ENCODE results near the gene TXN2. TPM values are rescaled to one million over a fixed set of nuclear protein-coding genes. Genes with fewer than 3 reads are reported as not detected.

The TXN2 gene
- total and polyA plus RNA-seq, 2 experiments from 2014 or later: 23.0 to 50.3 TPM

GRCh38 chr22:36491155-36491554, 9.7 kb upstream of the TXN2 start (continued):
- no peak for TF ChIP-seq ZNF462 (CRISPR knock-in tag; IDR thresholded peaks at IDR 0.05)
- TF ChIP-seq POLR2AphosphoS5 (IDR thresholded peaks at IDR 0.05; ENCODE audit: low read depth): no peak

GRCh38 chr22:36486619-36487384, 5.4 kb upstream of the TXN2 start:
- Histone ChIP-seq H3K27ac (ENCODE audit: low read depth) (no peak overlapping the region), H4K20me1 (replicated peaks; ENCODE audit: insufficient read depth) (no peaks in the 10 kb centered on the region), H3K4me2 (no peak overlapping the region), H3K27me3 (ENCODE audit: insufficient read depth) (peaks cover 9% of the 10 kb centered on the region), H3K4me1 (ENCODE audit: insufficient read depth) (0 out of 2 replicates have a peak, but pooled peaks cover 3% of the 10 kb centered on the region), H3K9me2 (ENCODE audit: insufficient read depth) (peaks cover 5% of the 10 kb centered on the region), H3F3A (replicated peaks; ENCODE audit: low read depth) (0 out of 2 replicates have a peak, but pooled peaks cover 8% of the 10 kb centered on the region), H2AFZ (no peak overlapping the region), H3K4me3 (no peak overlapping the region), H3K79me2 (replicated peaks; ENCODE audit: insufficient read depth) (no peaks in the 10 kb centered on the region), H3K36me3 (ENCODE audit: insufficient read depth) (no peaks in the 10 kb centered on the region; the same call in 1 of the 2 replicates)
- no peak overlapping the region for H3K4me3 Mint-ChIP-seq
- peaks cover 42% of the 10 kb centered on the region for H3K36me3 Mint-ChIP-seq (ENCODE audit: low read depth)
- peaks cover 26% of the 10 kb centered on the region for H3K9me3 Mint-ChIP-seq
- DNase-seq (ENCODE audit: low spot score) (peak; percentile 81), ATAC-seq (peak; percentile 24)
- H3K4me1 Mint-ChIP-seq: no peaks in the 10 kb centered on the region
- peaks cover 28% of the 10 kb centered on the region for H3K27me3 Mint-ChIP-seq (ENCODE audit: insufficient read depth, low read depth, poor library complexity)
- no peak overlapping the region for H3K27ac Mint-ChIP-seq
- TF ChIP-seq STAT1 (IDR thresholded peaks at IDR 0.05; ENCODE audit: unreplicated experiment) (no peak), ETS1 (IDR thresholded peaks at IDR 0.05) (no peak), ZNF462 (CRISPR knock-in tag; IDR thresholded peaks at IDR 0.05) (no peak), CTCF (conservative IDR thresholded peaks at IDR 0.05; ENCODE audit: low read depth in 2 of 2) (peak; percentile 76 to 87)

Measured in GM23338 (cell line).